HepG2 (cell line): Measurements from ENCODE around the gene ITIH1. TPM values are rescaled to one million over a fixed set of nuclear protein-coding genes. Genes with fewer than 3 reads are reported as not detected.

Experiments used
- CHD2 ChIP-seq: IDR thresholded peaks from 2 replicates; pipeline ENCODE4 v1.6.1; 2011; ENCODE audit warnings: low read depth, low read length, improper control_type of control experiment
- DPF2 ChIP-seq: sonication (generic); formaldehyde crosslinking; IDR thresholded peaks from 2 replicates; pipeline ENCODE4 v1.4.0; 2020; ENCODE audit warnings: mild to moderate bottlenecking, low read depth, missing genetic modification reagents, borderline replicate concordance
- FOXO4 ChIP-seq: sonication (generic); formaldehyde crosslinking; conservative IDR thresholded peaks from 2 replicates; pipeline ENCODE4 v1.8.1; 2023; ENCODE audit warnings: missing genetic modification reagents
- GZF1 ChIP-seq: sonication (generic); formaldehyde crosslinking; IDR thresholded peaks from 2 replicates; pipeline ENCODE4 v1.5.1; 2020; ENCODE audit warnings: mild to moderate bottlenecking, missing genetic modification reagents
- HOXD1 ChIP-seq: sonication (generic); formaldehyde crosslinking; IDR thresholded peaks from 2 replicates; pipeline ENCODE4 v1.5.0; 2020; ENCODE audit warnings: missing genetic modification reagents
- NCOA2 ChIP-seq: sonication (generic); formaldehyde crosslinking; IDR thresholded peaks from 2 replicates; pipeline ENCODE4 v1.8.0; 2022; ENCODE audit warnings: inconsistent platforms
- ZNF143 ChIP-seq: sonication (generic); formaldehyde crosslinking; IDR thresholded peaks from 2 replicates; pipeline ENCODE4 v1.4.0; 2020; ENCODE audit warnings: missing genetic modification reagents
- ZNF335 ChIP-seq: sonication (generic); formaldehyde crosslinking; IDR thresholded peaks from 2 replicates; pipeline ENCODE4 v1.4.0; 2020; ENCODE audit warnings: missing genetic modification reagents
- ZNF367 ChIP-seq: sonication (generic); formaldehyde crosslinking; IDR thresholded peaks from 2 replicates; pipeline ENCODE4 v1.4.0; 2020; ENCODE audit warnings: missing genetic modification reagents, borderline replicate concordance
- ZNF383 ChIP-seq: sonication (generic); formaldehyde crosslinking; IDR thresholded peaks from 2 replicates; pipeline ENCODE4 v1.4.0; 2020; ENCODE audit warnings: missing genetic modification reagents, mild to moderate bottlenecking, borderline replicate concordance
- ZNF550 ChIP-seq: sonication (generic); formaldehyde crosslinking; IDR thresholded peaks from 2 replicates; pipeline ENCODE4 v1.4.0; 2020; ENCODE audit warnings: mild to moderate bottlenecking, missing genetic modification reagents, borderline replicate concordance
- ZSCAN21 ChIP-seq: sonication (generic); formaldehyde crosslinking; IDR thresholded peaks from 2 replicates; pipeline ENCODE4 v1.8.0; 2022; ENCODE audit warnings: mild to moderate bottlenecking, missing genetic modification reagents, moderate library complexity, borderline replicate concordance
- polyA plus RNA-seq, 8 experiments: library from polyadenylated mRNA; depleted of rRNA in 3 of 8; stranded (reverse) in 7 of 8; unstranded in 1 of 8; fragments of >200 nt; fragmentation: Illumina TruSeq in 4 of 8; extraction: Trizol in 4 of 8; gene quantifications; 2 replicates each; pipeline versions ENCODE4 v1.2.1 to v1.2.3, GENCODE V29; 2011 to 2016; ENCODE audit warnings: low read depth in 4 of 8, missing spikeins in 1 of 8, mixed read lengths in 1 of 8; ENCODE audit not compliant: insufficient read depth in 1 of 8
- total RNA-seq, 5 experiments: library from RNA; depleted of rRNA; stranded (reverse); fragments of >200 nt; fragmentation: Illumina TruSeq; extraction: Trizol; gene quantifications; 2 replicates each; pipeline ENCODE4 v1.2.3, GENCODE V29; 2016; ENCODE audit warnings: low read depth in 1 of 5
- TF ChIP-seq, protein P1 (sequence below): IDR thresholded peaks from 2 replicates; pipeline ENCODE4 v1.4.0; 2020; ENCODE audit warnings: mild to moderate bottlenecking, missing genetic modification reagents
- TF ChIP-seq, protein P2 (sequence below): fragments of 450-650 bp; IDR thresholded peaks from 2 replicates; pipeline ENCODE4 v1.6.1; 2017
- TF ChIP-seq, protein P3 (sequence below): sonication (generic); formaldehyde crosslinking; IDR thresholded peaks from 2 replicates; pipeline ENCODE4 v1.4.0; 2020; ENCODE audit warnings: low read depth, missing genetic modification reagents
- TF ChIP-seq, protein P4 (sequence below): sonication (generic); formaldehyde crosslinking; IDR thresholded peaks from 2 replicates; pipeline ENCODE4 v1.5.1; 2020; ENCODE audit warnings: mild to moderate bottlenecking, missing genetic modification reagents, moderate library complexity

The ITIH1 gene
- total and polyA plus RNA-seq, 2 of the 13 experiments (the other 11 are each of a cell fraction or from before 2014, with no cell fraction given), result 12.3 to 19.6 TPM

DNA sequence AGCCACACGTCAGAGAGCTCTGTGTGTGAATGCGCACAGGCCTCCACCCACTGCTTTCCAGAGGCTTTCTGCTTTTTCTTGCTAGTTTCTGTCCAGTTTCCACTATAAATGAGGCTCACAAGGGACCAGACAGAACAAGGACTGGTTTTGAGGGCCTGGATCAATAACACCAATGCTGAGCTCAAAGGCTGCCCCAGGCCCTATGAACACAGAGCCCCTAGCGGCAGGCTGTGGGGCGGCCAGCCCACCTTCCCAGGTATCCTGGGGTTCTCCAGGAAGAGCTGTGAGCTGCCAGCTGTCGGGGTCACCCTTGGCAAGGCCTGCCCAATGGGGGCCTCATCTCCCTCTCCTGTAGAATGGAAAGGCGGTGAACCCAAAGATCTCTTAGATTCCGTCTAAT is 15.0 kb downstream of the ITIH1 start (continued):
- TF ChIP-seq, protein P1, sequence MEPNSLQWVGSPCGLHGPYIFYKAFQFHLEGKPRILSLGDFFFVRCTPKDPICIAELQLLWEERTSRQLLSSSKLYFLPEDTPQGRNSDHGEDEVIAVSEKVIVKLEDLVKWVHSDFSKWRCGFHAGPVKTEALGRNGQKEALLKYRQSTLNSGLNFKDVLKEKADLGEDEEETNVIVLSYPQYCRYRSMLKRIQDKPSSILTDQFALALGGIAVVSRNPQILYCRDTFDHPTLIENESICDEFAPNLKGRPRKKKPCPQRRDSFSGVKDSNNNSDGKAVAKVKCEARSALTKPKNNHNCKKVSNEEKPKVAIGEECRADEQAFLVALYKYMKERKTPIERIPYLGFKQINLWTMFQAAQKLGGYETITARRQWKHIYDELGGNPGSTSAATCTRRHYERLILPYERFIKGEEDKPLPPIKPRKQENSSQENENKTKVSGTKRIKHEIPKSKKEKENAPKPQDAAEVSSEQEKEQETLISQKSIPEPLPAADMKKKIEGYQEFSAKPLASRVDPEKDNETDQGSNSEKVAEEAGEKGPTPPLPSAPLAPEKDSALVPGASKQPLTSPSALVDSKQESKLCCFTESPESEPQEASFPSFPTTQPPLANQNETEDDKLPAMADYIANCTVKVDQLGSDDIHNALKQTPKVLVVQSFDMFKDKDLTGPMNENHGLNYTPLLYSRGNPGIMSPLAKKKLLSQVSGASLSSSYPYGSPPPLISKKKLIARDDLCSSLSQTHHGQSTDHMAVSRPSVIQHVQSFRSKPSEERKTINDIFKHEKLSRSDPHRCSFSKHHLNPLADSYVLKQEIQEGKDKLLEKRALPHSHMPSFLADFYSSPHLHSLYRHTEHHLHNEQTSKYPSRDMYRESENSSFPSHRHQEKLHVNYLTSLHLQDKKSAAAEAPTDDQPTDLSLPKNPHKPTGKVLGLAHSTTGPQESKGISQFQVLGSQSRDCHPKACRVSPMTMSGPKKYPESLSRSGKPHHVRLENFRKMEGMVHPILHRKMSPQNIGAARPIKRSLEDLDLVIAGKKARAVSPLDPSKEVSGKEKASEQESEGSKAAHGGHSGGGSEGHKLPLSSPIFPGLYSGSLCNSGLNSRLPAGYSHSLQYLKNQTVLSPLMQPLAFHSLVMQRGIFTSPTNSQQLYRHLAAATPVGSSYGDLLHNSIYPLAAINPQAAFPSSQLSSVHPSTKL, result no peak
- TF ChIP-seq ZNF335 (CRISPR knock-in tag) (no peak), ZNF383 (CRISPR knock-in tag) (no peak), FOXO4 (no peak), CHD2 (no peak), DPF2 (CRISPR knock-in tag) (no peak), ZNF367 (CRISPR knock-in tag) (no peak), ZNF550 (CRISPR knock-in tag) (no peak), NCOA2 (CRISPR knock-in tag) (no peak), HOXD1 (CRISPR knock-in tag) (no peak), ZNF143 (CRISPR knock-in tag) (peak; percentile 23; the same call in 1 of the 2 replicates), GZF1 (CRISPR knock-in tag) (no peak), ZSCAN21 (CRISPR knock-in tag) (no peak)
- TF ChIP-seq, protein P2, sequence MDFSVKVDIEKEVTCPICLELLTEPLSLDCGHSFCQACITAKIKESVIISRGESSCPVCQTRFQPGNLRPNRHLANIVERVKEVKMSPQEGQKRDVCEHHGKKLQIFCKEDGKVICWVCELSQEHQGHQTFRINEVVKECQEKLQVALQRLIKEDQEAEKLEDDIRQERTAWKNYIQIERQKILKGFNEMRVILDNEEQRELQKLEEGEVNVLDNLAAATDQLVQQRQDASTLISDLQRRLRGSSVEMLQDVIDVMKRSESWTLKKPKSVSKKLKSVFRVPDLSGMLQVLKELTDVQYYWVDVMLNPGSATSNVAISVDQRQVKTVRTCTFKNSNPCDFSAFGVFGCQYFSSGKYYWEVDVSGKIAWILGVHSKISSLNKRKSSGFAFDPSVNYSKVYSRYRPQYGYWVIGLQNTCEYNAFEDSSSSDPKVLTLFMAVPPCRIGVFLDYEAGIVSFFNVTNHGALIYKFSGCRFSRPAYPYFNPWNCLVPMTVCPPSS, result no peak
- TF ChIP-seq, protein P3, sequence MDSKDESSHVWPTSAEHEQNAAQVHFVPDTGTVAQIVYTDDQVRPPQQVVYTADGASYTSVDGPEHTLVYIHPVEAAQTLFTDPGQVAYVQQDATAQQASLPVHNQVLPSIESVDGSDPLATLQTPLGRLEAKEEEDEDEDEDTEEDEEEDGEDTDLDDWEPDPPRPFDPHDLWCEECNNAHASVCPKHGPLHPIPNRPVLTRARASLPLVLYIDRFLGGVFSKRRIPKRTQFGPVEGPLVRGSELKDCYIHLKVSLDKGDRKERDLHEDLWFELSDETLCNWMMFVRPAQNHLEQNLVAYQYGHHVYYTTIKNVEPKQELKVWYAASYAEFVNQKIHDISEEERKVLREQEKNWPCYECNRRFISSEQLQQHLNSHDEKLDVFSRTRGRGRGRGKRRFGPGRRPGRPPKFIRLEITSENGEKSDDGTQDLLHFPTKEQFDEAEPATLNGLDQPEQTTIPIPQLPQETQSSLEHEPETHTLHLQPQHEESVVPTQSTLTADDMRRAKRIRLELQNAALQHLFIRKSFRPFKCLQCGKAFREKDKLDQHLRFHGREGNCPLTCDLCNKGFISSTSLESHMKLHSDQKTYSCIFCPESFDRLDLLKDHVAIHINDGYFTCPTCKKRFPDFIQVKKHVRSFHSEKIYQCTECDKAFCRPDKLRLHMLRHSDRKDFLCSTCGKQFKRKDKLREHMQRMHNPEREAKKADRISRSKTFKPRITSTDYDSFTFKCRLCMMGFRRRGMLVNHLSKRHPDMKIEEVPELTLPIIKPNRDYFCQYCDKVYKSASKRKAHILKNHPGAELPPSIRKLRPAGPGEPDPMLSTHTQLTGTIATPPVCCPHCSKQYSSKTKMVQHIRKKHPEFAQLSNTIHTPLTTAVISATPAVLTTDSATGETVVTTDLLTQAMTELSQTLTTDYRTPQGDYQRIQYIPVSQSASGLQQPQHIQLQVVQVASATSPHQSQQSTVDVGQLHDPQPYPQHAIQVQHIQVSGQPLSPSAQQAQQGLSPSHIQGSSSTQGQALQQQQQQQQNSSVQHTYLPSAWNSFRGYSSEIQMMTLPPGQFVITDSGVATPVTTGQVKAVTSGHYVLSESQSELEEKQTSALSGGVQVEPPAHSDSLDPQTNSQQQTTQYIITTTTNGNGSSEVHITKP (CRISPR knock-in tag), result no peak
- TF ChIP-seq, protein P4, sequence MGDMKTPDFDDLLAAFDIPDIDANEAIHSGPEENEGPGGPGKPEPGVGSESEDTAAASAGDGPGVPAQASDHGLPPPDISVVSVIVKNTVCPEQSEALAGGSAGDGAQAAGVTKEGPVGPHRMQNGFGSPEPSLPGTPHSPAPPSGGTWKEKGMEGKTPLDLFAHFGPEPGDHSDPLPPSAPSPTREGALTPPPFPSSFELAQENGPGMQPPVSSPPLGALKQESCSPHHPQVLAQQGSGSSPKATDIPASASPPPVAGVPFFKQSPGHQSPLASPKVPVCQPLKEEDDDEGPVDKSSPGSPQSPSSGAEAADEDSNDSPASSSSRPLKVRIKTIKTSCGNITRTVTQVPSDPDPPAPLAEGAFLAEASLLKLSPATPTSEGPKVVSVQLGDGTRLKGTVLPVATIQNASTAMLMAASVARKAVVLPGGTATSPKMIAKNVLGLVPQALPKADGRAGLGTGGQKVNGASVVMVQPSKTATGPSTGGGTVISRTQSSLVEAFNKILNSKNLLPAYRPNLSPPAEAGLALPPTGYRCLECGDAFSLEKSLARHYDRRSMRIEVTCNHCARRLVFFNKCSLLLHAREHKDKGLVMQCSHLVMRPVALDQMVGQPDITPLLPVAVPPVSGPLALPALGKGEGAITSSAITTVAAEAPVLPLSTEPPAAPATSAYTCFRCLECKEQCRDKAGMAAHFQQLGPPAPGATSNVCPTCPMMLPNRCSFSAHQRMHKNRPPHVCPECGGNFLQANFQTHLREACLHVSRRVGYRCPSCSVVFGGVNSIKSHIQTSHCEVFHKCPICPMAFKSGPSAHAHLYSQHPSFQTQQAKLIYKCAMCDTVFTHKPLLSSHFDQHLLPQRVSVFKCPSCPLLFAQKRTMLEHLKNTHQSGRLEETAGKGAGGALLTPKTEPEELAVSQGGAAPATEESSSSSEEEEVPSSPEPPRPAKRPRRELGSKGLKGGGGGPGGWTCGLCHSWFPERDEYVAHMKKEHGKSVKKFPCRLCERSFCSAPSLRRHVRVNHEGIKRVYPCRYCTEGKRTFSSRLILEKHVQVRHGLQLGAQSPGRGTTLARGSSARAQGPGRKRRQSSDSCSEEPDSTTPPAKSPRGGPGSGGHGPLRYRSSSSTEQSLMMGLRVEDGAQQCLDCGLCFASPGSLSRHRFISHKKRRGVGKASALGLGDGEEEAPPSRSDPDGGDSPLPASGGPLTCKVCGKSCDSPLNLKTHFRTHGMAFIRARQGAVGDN (CRISPR knock-in tag), result peak; percentile 85
